Lung (tissue), 12 donors: Measurements from ENCODE around the gene SHB. TPM values are rescaled to one million over a fixed set of nuclear protein-coding genes. Genes with fewer than 3 reads are reported as not detected.

Experiments used
- ATAC-seq: fragments of 200-7000 bp; cut with Tn5 transposase; one replicate; pipeline ENCODE4 v1.9.1; 2020; ENCODE audit warnings: moderate number of reproducible peaks; ENCODE audit not compliant: insufficient read depth, low FRiP score
- DNase-seq, 3 donors: peaks; one replicate each; pipeline ENCODE4 v3.0.0-alpha.2; 2013 to 2017
- H3K27ac ChIP-seq, 2 donors: one replicate each; pipeline ENCODE4 v1.5.1; 2013; ENCODE audit warnings: mild to moderate bottlenecking in 2 of 2, moderate library complexity in 2 of 2, control low read depth in 1 of 2, inconsistent platforms in 1 of 2, low read depth in 1 of 2, low read length in 1 of 2
- H3K27me3 ChIP-seq, 3 donors: one replicate each; pipeline ENCODE4 v1.5.1; 2013; ENCODE audit warnings: low read length in 2 of 3; ENCODE audit not compliant: control insufficient read depth in 3 of 3, insufficient read depth in 3 of 3
- H3K36me3 ChIP-seq, 4 donors: one replicate each; pipeline ENCODE4 v1.5.1; 2013; ENCODE audit warnings: low read length in 4 of 4, mild to moderate bottlenecking in 1 of 4, moderate library complexity in 1 of 4; ENCODE audit not compliant: control insufficient read depth in 4 of 4, insufficient read depth in 4 of 4
- H3K4me1 ChIP-seq, 5 donors: one replicate each; pipeline ENCODE4 v1.5.1; 2013; ENCODE audit warnings: low read length in 5 of 5, mild to moderate bottlenecking in 2 of 5, moderate library complexity in 1 of 5; ENCODE audit not compliant: control insufficient read depth in 5 of 5, insufficient read depth in 5 of 5
- H3K4me3 ChIP-seq: one replicate; pipeline ENCODE4 v1.5.1; 2013; ENCODE audit warnings: mild to moderate bottlenecking, control low read depth, moderate library complexity
- H3K9ac ChIP-seq, 2 donors: one replicate each; pipeline ENCODE4 v1.5.1; 2013; ENCODE audit warnings: low read length in 2 of 2, control low read depth in 1 of 2; ENCODE audit not compliant: insufficient read depth in 1 of 2
- H3K9me3 ChIP-seq, 4 donors: one replicate each; pipeline ENCODE4 v1.5.1; 2013; ENCODE audit warnings: low read length in 3 of 4, mild to moderate bottlenecking in 1 of 4, moderate library complexity in 1 of 4; ENCODE audit not compliant: control insufficient read depth in 4 of 4, insufficient read depth in 3 of 4
- WGBS, 2 donors: extraction: QIAGEN DNeasy Blood & Tissue Kit; methylation state at CpG; one replicate each; pipeline ENCODE4 v1.1.7; 2013; 5-methylcytosine and 5-hydroxymethylcytosine counted together
- polyA plus RNA-seq, 2 donors: library from polyadenylated mRNA; stranded (reverse); fragments of 200-250 nt; gene quantifications; one replicate each; pipeline ENCODE4 v1.2.1, GENCODE V29; 2013
- total RNA-seq, 2 donors: library from RNA; depleted of rRNA in 1 of 2; stranded (reverse); fragments of >200 nt in 1 of 2; gene quantifications; one replicate each; pipeline ENCODE4 v1.2.1, GENCODE V29; 2014 to 2021
- TF ChIP-seq, protein P1 (sequence below): IDR thresholded peaks from 2 replicates; pipeline ENCODE4 v1.5.1; 2012; ENCODE audit warnings: mild to moderate bottlenecking; ENCODE audit errors: control extremely low read depth, extremely low read depth
- donor health status: control.
- donor health status: control.
- donor health status: Bipolar disorder and iron deficiency.
- donor health status: healthy.
- donor health status: DM: yes; HTN: yes; CAD: no.

Gene SHB
- total and polyA plus RNA-seq, 4 donors = 10.8 to 32.3 (median 14.4) TPM

DNA sequence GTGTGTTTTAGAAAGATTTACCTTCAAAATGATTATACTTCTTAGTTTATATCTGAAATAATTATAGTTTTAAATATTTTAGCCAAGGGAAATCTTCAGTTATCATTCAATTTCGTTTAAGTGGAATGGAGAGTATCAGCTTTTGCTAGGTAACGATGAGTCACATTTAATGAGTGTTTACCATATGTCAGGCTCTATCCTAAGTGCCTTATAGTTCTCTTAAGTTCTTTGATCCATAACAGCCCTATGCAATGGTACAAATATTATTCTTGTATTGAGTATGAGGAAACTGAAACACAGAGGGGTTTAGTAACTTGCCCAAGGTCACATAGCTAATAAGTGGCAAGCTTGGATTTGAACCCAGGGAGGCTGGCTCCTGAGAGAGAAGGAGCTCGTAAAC lies 37.5 kb upstream of the SHB start:
- ATAC-seq = no peak
- H3K27ac ChIP-seq = no peak overlapping the region
- H3K9me3 ChIP-seq = no peaks in the 10 kb centered on the region
- WGBS, 2 donors = 72 to 85% methylated on average over 3 of the region's 3 CpGs
- TF ChIP-seq, protein P1, sequence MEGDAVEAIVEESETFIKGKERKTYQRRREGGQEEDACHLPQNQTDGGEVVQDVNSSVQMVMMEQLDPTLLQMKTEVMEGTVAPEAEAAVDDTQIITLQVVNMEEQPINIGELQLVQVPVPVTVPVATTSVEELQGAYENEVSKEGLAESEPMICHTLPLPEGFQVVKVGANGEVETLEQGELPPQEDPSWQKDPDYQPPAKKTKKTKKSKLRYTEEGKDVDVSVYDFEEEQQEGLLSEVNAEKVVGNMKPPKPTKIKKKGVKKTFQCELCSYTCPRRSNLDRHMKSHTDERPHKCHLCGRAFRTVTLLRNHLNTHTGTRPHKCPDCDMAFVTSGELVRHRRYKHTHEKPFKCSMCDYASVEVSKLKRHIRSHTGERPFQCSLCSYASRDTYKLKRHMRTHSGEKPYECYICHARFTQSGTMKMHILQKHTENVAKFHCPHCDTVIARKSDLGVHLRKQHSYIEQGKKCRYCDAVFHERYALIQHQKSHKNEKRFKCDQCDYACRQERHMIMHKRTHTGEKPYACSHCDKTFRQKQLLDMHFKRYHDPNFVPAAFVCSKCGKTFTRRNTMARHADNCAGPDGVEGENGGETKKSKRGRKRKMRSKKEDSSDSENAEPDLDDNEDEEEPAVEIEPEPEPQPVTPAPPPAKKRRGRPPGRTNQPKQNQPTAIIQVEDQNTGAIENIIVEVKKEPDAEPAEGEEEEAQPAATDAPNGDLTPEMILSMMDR = no peak
- H3K4me3 ChIP-seq = no peak overlapping the region
- no peak overlapping the region for H3K9ac ChIP-seq
- H3K27me3 ChIP-seq = no peaks in the 10 kb centered on the region
- H3K4me1 ChIP-seq = peaks cover 0 to 3% (median 0%) of the 10 kb centered on the region in 5 donors
- DNase-seq = no peak
- H3K36me3 ChIP-seq = no peaks in the 10 kb centered on the region

- 95 to 96% methylated on average over 2 of the region's 2 CpGs for WGBS, 2 donors
- Histone ChIP-seq H3K27ac (no peak overlapping the region), H3K4me3 (no peak overlapping the region), H3K9me3 (no peaks in the 10 kb centered on the region), H3K9ac (no peak overlapping the region), H3K27me3 (no peaks in the 10 kb centered on the region), H3K36me3 (no peaks in the 10 kb centered on the region), H3K4me1 (no peaks in the 10 kb centered on the region)
- ATAC-seq (no peak), DNase-seq (no peak)
- TF ChIP-seq, protein P1 = no peak
These were observed 34.3 kb upstream of the SHB start for GRCh38 chr9:38103340-38103739.

DNA sequence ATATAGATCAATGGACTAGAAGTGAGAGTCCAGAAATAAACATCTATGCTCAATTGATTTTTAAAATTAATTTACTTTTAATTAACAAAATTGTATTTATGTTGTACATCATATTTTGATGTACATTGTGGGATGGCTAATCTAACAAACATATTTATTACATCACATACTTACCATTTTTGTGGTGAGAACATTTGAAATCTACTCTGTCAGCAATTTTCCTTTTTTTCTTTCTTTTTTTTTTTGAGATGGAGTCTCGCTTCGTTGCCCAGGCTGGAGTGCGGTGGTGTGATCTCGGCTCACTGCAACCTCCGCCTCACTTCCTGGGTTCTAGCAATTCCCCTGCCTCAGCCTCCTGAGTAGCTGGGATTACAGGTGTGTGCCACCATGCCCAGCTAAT lies 32.4 kb upstream of the SHB start:
- no peak overlapping the region for H3K27ac ChIP-seq
- H3K4me3 ChIP-seq = no peak overlapping the region
- TF ChIP-seq, protein P1 = no peak
- H3K9ac ChIP-seq = no peak overlapping the region
- ATAC-seq (no peak), DNase-seq (no peak)
- 92 to 94% methylated on average over 5 of the region's 5 CpGs for WGBS, 2 donors
- no peaks in the 10 kb centered on the region for H3K4me1 ChIP-seq
- H3K36me3 ChIP-seq = no peaks in the 10 kb centered on the region
- H3K27me3 ChIP-seq = no peaks in the 10 kb centered on the region
- H3K9me3 ChIP-seq = no peaks in the 10 kb centered on the region

DNA sequence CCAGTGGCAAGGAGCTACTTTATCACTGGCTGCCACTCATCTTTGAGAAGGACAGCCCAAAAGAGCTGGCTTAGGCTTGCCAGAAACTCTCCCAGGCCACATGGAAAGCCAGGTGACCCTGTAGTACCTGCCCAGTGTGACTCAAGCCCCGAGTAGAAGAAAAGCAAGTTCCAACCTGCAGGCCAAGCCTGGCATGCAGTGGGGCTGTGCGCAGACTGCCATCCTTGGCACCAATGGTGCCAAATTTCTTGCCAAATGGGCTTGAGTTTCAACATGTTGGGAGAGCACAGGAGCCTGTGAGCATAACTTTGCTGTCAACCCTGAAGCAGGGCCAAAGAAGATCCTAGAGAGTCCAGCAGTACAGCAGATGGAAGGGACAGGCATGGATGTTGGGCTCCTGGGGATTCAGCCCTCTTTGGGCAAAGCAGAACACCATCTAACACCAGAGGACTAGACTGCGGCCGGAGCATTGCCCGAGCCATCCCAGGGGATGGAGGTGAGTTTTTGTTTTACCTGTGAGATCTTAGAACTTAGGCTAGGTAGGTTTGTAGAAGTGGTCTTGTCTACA lies 27.3 kb upstream of the SHB start:
- no peaks in the 10 kb centered on the region for H3K27me3 ChIP-seq
- TF ChIP-seq, protein P1 = no peak
- H3K4me3 ChIP-seq = no peak overlapping the region
- ATAC-seq (no peak), DNase-seq (no peak)
- H3K9me3 ChIP-seq = peaks cover 0 to 3% (median 0%) of the 10 kb centered on the region in 4 donors
- H3K4me1 ChIP-seq = no peaks in the 10 kb centered on the region
- no peak overlapping the region for H3K27ac ChIP-seq
- H3K36me3 ChIP-seq = no peaks in the 10 kb centered on the region
- WGBS, 2 donors = 90 to 98% methylated on average over 5 of the region's 5 CpGs
- no peak overlapping the region for H3K9ac ChIP-seq
